Heart right ventricle (tissue), 16 donors: ENCODE data around the gene C2. TPM values are rescaled to one million over a fixed set of nuclear protein-coding genes. Genes with fewer than 3 reads are reported as not detected.

Source experiments
- ATAC-seq, 8 donors: fragments of 200-7000 bp; cut with Tn5 transposase; one replicate each; pipeline ENCODE4 v1.9.1; 2020; ENCODE audit warnings: mild to moderate bottlenecking in 8 of 8, moderate library complexity in 8 of 8, moderate number of reproducible peaks in 1 of 8
- DNase-seq, 2 donors: peaks; one replicate each; pipeline ENCODE4 v3.0.0-alpha.2; 2020
- H3K27ac ChIP-seq, 10 donors: fragments of 200-600 bp; sonication (generic) in 2 of 10; one replicate each; pipeline versions ENCODE4 v1.5.0 to v1.8.0; 2020 to 2022; ENCODE audit warnings: mild to moderate bottlenecking in 3 of 10
- H3K27me3 ChIP-seq, 7 donors: fragments of 200-600 bp; one replicate each; pipeline ENCODE4 v1.8.0; 2021 to 2022; ENCODE audit warnings: mild to moderate bottlenecking in 2 of 7
- H3K36me3 ChIP-seq, 9 donors: fragments of 200-600 bp; sonication (generic) in 1 of 9; one replicate each; pipeline versions ENCODE4 v1.5.0 to v1.8.0; 2020 to 2022; ENCODE audit warnings: mild to moderate bottlenecking in 2 of 9
- H3K4me1 ChIP-seq, 9 donors: fragments of 200-600 bp; sonication (generic) in 1 of 9; one replicate each; pipeline versions ENCODE4 v1.5.0 to v1.8.0; 2020 to 2022; ENCODE audit warnings: mild to moderate bottlenecking in 4 of 9
- H3K4me3 ChIP-seq, 10 donors: fragments of 200-600 bp; sonication (generic) in 2 of 10; one replicate each; pipeline versions ENCODE4 v1.5.0 to v1.8.0; 2020 to 2022; ENCODE audit warnings: mild to moderate bottlenecking in 7 of 10, moderate library complexity in 2 of 10
- H3K9me3 ChIP-seq, 11 donors: fragments of 200-600 bp in 10 of 11; sonication (generic) in 2 of 11; one replicate each; pipeline versions ENCODE4 v1.5.0 to v1.8.0; 2013 to 2022; ENCODE audit warnings: mild to moderate bottlenecking in 2 of 11, control low read depth in 1 of 11, moderate library complexity in 1 of 11
- CTCF ChIP-seq, 9 donors: fragments of 200-600 bp; sonication (generic) in 2 of 9; IDR thresholded peaks; one replicate each; pipeline versions ENCODE4 v1.5.0 to v1.8.0; 2021 to 2022; ENCODE audit warnings: antibody characterized with exemption in 9 of 9, mild to moderate bottlenecking in 5 of 9, moderate library complexity in 1 of 9
- WGBS, 2 donors: extraction: QIAGEN DNeasy Blood & Tissue Kit; methylation state at CpG; one replicate each; pipeline ENCODE4 v1.1.7; 2013; ENCODE audit warnings: inconsistent platforms in 1 of 2; 5-methylcytosine and 5-hydroxymethylcytosine counted together
- intact Hi-C, 10 donors: fragments of 100-400 bp; cut with DNase I; formaldehyde crosslinking; loops; one replicate each; pipeline versions ENCODE4 v1.11.1 to v1.14.2; 2022
- polyA plus RNA-seq, 2 donors: library from polyadenylated mRNA; stranded (reverse); fragments of 200-250 nt; gene quantifications; one replicate each; pipeline ENCODE4 v1.2.3, GENCODE V29; 2013
- total RNA-seq, 10 donors: library from RNA; stranded (reverse); fragmentation: NEBNext Ultra II Directional in 3 of 10; extraction: Animal tissue kit (Norgen Biotek cat#: 25700) in 3 of 10; gene quantifications; one replicate each; pipeline versions ENCODE4 v1.2.1 to v1.2.4, GENCODE V29; 2021 to 2023
- donor health status: Arrhythmogenic right ventricular cardiomyopathy.
- donor health status: ischemic (EF 13 %, LVEDD 7.1; RV severe dilation, severe dysfunction).
- donor health status: healthy with polysubstance abuse.
- donor health status: DM: no; HTN: yes; CAD: no.
- donor health status: DM: no; HTN: no; CAD: no.
- donor health status: ischemic (EF 25% LVEDD 6.9; RV normal size, moderate dysfunction).
- donor health status: ischemic (EF 25% LVEDD 5.7; RV mildly dilated, moderate dysfunction).
- donor health status: healthy.
- donor health status: DM: yes; HTN: yes; CAD: no.
- donor health status: Ischemic cardiomyopathy.
- donor health status: ischemic (EF 35%, LVEDD 5.7; RV mildly dilated, moderate dysfunction).
- donor health status: nonischemic (EF 11% LVEDD 7.7; RV severe dilation, severe dysfunction).
- donor health status: DM: yes; HTN: yes; CAD: no.
- donor health status: PGD.
- donor health status: ischemic (EF 29% LVEDD 5.4; RV normal size, mild dysfunction).
- donor health status: nonischemic (EF 23%, LVEDD 6.1; RV moderate dilation, normal function).

Gene C2
- total and polyA plus RNA-seq, 12 donors = 1.1 to 63.0 (median 3.7) TPM

- no peak for ATAC-seq
- H3K27me3 ChIP-seq = no peaks in the 10 kb centered on the region
- intact Hi-C loops = loop anchor here in 8 of 10 donors (5.0 to 10.0 kb wide), 6 partner anchors 48 to 408 kb away; partner anchors contain the start of genes ZBTB12 (in 5 of the 8), LY6G5C (in 4 of the 8), ATP6V1G2 (in 3 of the 8) and DDX39B (in 3 of the 8)
- H3K4me3 ChIP-seq = no peak overlapping the region
- DNase-seq = no peak
- peaks cover 0 to 72% (median 42%) of the 10 kb centered on the region in 9 donors for H3K36me3 ChIP-seq
- WGBS, 2 donors = 69 to 78% methylated on average over 5 of the region's 5 CpGs
- H3K9me3 ChIP-seq = no peaks in the 10 kb centered on the region
- TF ChIP-seq CTCF (IDR thresholded peaks at IDR 0.05) = no peak
- peak overlapping the region in 2 of 10 donors; percentile 11 to 31 for H3K27ac ChIP-seq
- peaks cover 2 to 8% (median 5%) of the 10 kb centered on the region in 9 donors for H3K4me1 ChIP-seq
Observed at GRCh38 chr6:31952890-31953289, 25.4 kb downstream of the C2 start.

GRCh38 chr6:31954511-31954910 lies 27.0 kb downstream of the C2 start:
- 96 to 97% methylated on average over 28 of the region's 28 CpGs for WGBS, 2 donors

GRCh38 chr6:31956796-31957195 lies 29.3 kb downstream of the C2 start:
- Histone ChIP-seq H3K36me3 (peaks cover 0 to 74% (median 53%) of the 10 kb centered on the region in 9 donors), H3K9me3 (no peaks in the 10 kb centered on the region), H3K4me3 (no peak overlapping the region), H3K4me1 (peaks cover 6 to 27% (median 20%) of the 10 kb centered on the region in 9 donors), H3K27ac (no peak overlapping the region), H3K27me3 (no peaks in the 10 kb centered on the region)
- no peak for DNase-seq
- 60 to 94% methylated on average over 3 of the region's 3 CpGs for WGBS, 2 donors
- ATAC-seq = no peak
- no peak for TF ChIP-seq CTCF (IDR thresholded peaks at IDR 0.05)
- intact Hi-C loops = loop anchor here in 9 of 10 donors (5.0 to 10.0 kb wide), 4 partner anchors 52 to 412 kb away; partner anchors contain the start of genes ZBTB12 (in 5 of the 9), ATP6V1G2 (in 3 of the 9), DDX39B (in 3 of the 9) and NFKBIL1 (in 3 of the 9)

More at GRCh38 chr6:31954511-31954910, 27.0 kb downstream of the C2 start:
- Histone ChIP-seq H3K27ac (no peak overlapping the region), H3K9me3 (no peaks in the 10 kb centered on the region), H3K4me1 (peaks cover 6 to 18% (median 16%) of the 10 kb centered on the region in 9 donors), H3K4me3 (no peak overlapping the region), H3K27me3 (no peaks in the 10 kb centered on the region), H3K36me3 (peaks cover 0 to 72% (median 42%) of the 10 kb centered on the region in 9 donors)
- TF ChIP-seq CTCF (IDR thresholded peaks at IDR 0.05) = no peak
- intact Hi-C loops = loop anchor here in 8 of 10 donors (5.0 to 10.0 kb wide), 6 partner anchors 50 to 410 kb away; partner anchors contain the start of genes ZBTB12 (in 5 of the 8), LY6G5C (in 4 of the 8), ATP6V1G2 (in 3 of the 8) and DDX39B (in 3 of the 8)
- DNase-seq (no peak), ATAC-seq (no peak)

- no peaks in the 10 kb centered on the region for H3K27me3 ChIP-seq
- peaks cover 6 to 27% (median 20%) of the 10 kb centered on the region in 9 donors for H3K4me1 ChIP-seq
- DNase-seq = no peak
- peak overlapping the region; percentile 60 to 99 (median 90) for H3K4me3 ChIP-seq
- peaks cover 0 to 74% (median 59%) of the 10 kb centered on the region in 9 donors for H3K36me3 ChIP-seq
- peak in 5 of 8 donors; percentile 2 to 43 (median 3) for ATAC-seq
- H3K9me3 ChIP-seq = no peaks in the 10 kb centered on the region
- H3K27ac ChIP-seq = peak overlapping the region; percentile 54 to 95 (median 90)
- intact Hi-C loops = loop anchor here in 9 of 10 donors (5.0 to 10.0 kb wide), 4 partner anchors 54 to 414 kb away; partner anchors contain the start of genes ZBTB12 (in 5 of the 9), ATP6V1G2 (in 3 of the 9), DDX39B (in 3 of the 9) and NFKBIL1 (in 3 of the 9)
- WGBS, 2 donors = 9 to 10% methylated on average over 11 of the region's 11 CpGs
- TF ChIP-seq CTCF (IDR thresholded peaks at IDR 0.05) = no peak
Observed at GRCh38 chr6:31958412-31958740, 30.9 kb downstream of the C2 start.
